ENCODE data around the gene PFKFB2.

GRCh38 chr1:207036865-207037264, 16.2 kb upstream of the PFKFB2 start:
- TF ChIP-seq POLR2A (IDR thresholded peaks at IDR 0.05; ENCODE audit: low read depth, low read length): no peak
- no peak for TF ChIP-seq POLR2AphosphoS5 (IDR thresholded peaks at IDR 0.05; ENCODE audit: low read depth, low read length)
- no peak for TF ChIP-seq TAF1 (IDR thresholded peaks at IDR 0.05; ENCODE audit: borderline replicate concordance, low read depth, low read length)
